Measurements from ENCODE around the gene AUTS2. TPM values are rescaled to one million over a fixed set of nuclear protein-coding genes. Genes with fewer than 3 reads are reported as not detected.

Gene AUTS2
- total and polyA plus RNA-seq, 10 of the 15 experiments (the other 5 are each of a cell fraction or from before 2014, with no cell fraction given): 6.4 to 55.6 (median 21.6) TPM

DNA sequence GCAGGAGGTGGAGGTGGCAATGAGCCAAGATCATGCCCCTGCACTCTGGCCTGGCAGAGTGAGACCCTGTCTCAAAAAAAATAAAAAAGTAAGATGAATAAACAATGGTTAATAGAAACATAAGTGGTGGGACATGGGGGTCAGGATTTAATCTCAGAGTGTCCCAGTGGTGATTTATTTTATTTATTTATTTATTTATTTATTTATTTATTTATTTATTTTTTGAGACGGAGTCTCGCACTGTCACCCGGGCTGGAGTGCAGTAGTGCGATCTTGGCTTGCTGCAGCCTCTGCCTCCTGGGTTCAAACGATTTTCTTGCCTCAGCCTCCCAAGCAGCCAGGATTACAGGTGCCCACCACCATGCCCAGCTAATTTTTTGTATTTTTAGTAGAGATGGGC is 1051.0 kb downstream of the AUTS2 start:
- ChIA-PET POLR2A (no interaction called here), RAD21 (ENCODE audit: unreplicated experiment) (interaction anchor here (1.2 kb wide), 1 partner anchor 47 kb away, joined by 3 read pairs; no protein-coding TSS in a partner anchor), CTCF (no interaction called here)

More for the DNA sequence above, 1051.0 kb downstream of the AUTS2 start:
- 67% methylated on average over 5 of the region's 5 CpGs for WGBS (ENCODE audit: insufficient coverage, insufficient replicate concordance, low lambda C conversion rate, missing lambda C conversion rate)
- no peak overlapping the region for H2AFZ ChIP-seq (ENCODE audit: control insufficient read depth, low read depth, low read length)
- in situ Hi-C loops (cut with MboI) (no loop called here), intact Hi-C loops (cut with micrococcal nuclease; ENCODE audit: unreplicated experiment) (no loop called here)
- FAIRE-seq (no peak), ATAC-seq (no peak), DNase-seq (ENCODE audit: low read depth, low spot score) (no peak)
- no peaks in the 10 kb centered on the region for H3K9me3 ChIP-seq (replicated peaks; ENCODE audit: control insufficient read depth, insufficient read depth, low read length)
- SMC1A ChIA-PET (ENCODE audit: uncharacterized antibody, unreplicated experiment): interaction anchor here (1.8 to 4.0 kb wide), 3 partner anchors 17 to 48 kb away, joined by 6 to 35 read pairs (median 7); no protein-coding TSS in a partner anchor
- H3K4me3 ChIP-seq: no peak overlapping the region
- peaks cover 5% of the 10 kb centered on the region; the same call in 1 of the 2 replicates for H3K4me1 ChIP-seq (ENCODE audit: control insufficient read depth, insufficient read depth, low read length)
- H3K4me2 ChIP-seq (ENCODE audit: control insufficient read depth, insufficient read depth): no peak overlapping the region
- no peaks in the 10 kb centered on the region for H4K20me1 ChIP-seq (ENCODE audit: control insufficient read depth, insufficient read depth)
- TF ChIP-seq TBL1XR1 (IDR thresholded peaks at IDR 0.05; ENCODE audit: low read depth, low read length) (no peak), RUNX3 (IDR thresholded peaks at IDR 0.05; ENCODE audit: low read length) (no peak), RB1 (IDR thresholded peaks at IDR 0.05; ENCODE audit: borderline replicate concordance) (no peak), JUNB (IDR thresholded peaks at IDR 0.05) (no peak), NFIC (IDR thresholded peaks at IDR 0.05; ENCODE audit: low read depth, low read length) (no peak), IRF4 (IDR thresholded peaks at IDR 0.05; ENCODE audit: low read depth, low read length) (no peak)
- TF ChIP-seq, protein P1, sequence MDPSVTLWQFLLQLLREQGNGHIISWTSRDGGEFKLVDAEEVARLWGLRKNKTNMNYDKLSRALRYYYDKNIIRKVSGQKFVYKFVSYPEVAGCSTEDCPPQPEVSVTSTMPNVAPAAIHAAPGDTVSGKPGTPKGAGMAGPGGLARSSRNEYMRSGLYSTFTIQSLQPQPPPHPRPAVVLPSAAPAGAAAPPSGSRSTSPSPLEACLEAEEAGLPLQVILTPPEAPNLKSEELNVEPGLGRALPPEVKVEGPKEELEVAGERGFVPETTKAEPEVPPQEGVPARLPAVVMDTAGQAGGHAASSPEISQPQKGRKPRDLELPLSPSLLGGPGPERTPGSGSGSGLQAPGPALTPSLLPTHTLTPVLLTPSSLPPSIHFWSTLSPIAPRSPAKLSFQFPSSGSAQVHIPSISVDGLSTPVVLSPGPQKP (IDR thresholded peaks at IDR 0.05; ENCODE audit: low read depth, low read length): no peak
- TF ChIP-seq, protein P2, sequence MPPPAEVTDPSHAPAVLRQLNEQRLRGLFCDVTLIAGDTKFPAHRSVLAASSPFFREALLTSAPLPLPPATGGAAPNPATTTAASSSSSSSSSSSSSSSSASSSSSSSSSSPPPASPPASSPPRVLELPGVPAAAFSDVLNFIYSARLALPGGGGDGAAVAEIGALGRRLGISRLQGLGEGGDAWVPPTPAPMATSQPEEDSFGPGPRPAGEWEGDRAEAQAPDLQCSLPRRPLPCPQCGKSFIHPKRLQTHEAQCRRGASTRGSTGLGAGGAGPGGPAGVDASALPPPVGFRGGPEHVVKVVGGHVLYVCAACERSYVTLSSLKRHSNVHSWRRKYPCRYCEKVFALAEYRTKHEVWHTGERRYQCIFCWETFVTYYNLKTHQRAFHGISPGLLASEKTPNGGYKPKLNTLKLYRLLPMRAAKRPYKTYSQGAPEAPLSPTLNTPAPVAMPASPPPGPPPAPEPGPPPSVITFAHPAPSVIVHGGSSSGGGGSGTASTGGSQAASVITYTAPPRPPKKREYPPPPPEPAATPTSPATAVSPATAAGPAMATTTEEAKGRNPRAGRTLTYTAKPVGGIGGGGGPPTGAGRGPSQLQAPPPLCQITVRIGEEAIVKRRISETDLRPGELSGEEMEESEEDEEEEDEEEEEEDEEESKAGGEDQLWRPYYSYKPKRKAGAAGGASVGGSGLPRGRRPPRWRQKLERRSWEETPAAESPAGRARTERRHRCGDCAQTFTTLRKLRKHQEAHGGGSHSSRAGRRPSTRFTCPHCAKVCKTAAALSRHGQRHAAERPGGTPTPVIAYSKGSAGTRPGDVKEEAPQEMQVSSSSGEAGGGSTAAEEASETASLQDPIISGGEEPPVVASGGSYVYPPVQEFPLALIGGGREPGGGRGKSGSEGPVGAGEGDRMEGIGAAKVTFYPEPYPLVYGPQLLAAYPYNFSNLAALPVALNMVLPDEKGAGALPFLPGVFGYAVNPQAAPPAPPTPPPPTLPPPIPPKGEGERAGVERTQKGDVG (CRISPR knock-in tag; IDR thresholded peaks at IDR 0.05): no peak
- TF ChIP-seq, protein P3, sequence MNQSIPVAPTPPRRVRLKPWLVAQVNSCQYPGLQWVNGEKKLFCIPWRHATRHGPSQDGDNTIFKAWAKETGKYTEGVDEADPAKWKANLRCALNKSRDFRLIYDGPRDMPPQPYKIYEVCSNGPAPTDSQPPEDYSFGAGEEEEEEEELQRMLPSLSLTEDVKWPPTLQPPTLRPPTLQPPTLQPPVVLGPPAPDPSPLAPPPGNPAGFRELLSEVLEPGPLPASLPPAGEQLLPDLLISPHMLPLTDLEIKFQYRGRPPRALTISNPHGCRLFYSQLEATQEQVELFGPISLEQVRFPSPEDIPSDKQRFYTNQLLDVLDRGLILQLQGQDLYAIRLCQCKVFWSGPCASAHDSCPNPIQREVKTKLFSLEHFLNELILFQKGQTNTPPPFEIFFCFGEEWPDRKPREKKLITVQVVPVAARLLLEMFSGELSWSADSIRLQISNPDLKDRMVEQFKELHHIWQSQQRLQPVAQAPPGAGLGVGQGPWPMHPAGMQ (IDR thresholded peaks at IDR 0.05; ENCODE audit: borderline replicate concordance): no peak
- H3K27me3 ChIP-seq (replicated peaks in 1 of 2; ENCODE audit: control insufficient read depth in 2 of 2, insufficient read depth in 2 of 2, low read length in 1 of 2): no peaks in the 10 kb centered on the region
- no peak overlapping the region for H3K27ac ChIP-seq (ENCODE audit: control insufficient read depth, insufficient read depth)
- no peaks in the 10 kb centered on the region for H3K36me3 ChIP-seq (ENCODE audit: control insufficient read depth in 2 of 2, insufficient read depth in 2 of 2, low read length in 1 of 2)
- no TSS peak for BruUV-seq (replicated peaks)
- no peak overlapping the region for H3K9ac ChIP-seq (ENCODE audit: control insufficient read depth, insufficient read depth, low read length)
- no peaks in the 10 kb centered on the region for H3K79me2 ChIP-seq (ENCODE audit: control insufficient read depth, insufficient read depth, low read length)

Measured in GM12878 (cell line).